Hematopoietic multipotent progenitor cell (in vitro differentiated cells): ENCODE measurements around the gene SMOC2. TPM values are rescaled to one million over a fixed set of nuclear protein-coding genes. Genes with fewer than 3 reads are reported as not detected.
A peak's percentile ranks its signal among the peaks of the same experiment; 100 is the strongest.

ENCODE experiments used
- DNase-seq, 3 donors: peaks; one replicate each; pipeline ENCODE4 v3.0.0-alpha.2; 2011 to 2015; ENCODE audit warnings: low read depth in 2 of 3, low spot score in 2 of 3
- total RNA-seq: library from RNA; depleted of rRNA; stranded (reverse); fragments of >200 nt; gene quantifications from one replicate; pipeline ENCODE4 v1.2.3, GENCODE V29; 2012

Gene SMOC2
- total RNA-seq, 1 donor: under 0.01 TPM

DNA sequence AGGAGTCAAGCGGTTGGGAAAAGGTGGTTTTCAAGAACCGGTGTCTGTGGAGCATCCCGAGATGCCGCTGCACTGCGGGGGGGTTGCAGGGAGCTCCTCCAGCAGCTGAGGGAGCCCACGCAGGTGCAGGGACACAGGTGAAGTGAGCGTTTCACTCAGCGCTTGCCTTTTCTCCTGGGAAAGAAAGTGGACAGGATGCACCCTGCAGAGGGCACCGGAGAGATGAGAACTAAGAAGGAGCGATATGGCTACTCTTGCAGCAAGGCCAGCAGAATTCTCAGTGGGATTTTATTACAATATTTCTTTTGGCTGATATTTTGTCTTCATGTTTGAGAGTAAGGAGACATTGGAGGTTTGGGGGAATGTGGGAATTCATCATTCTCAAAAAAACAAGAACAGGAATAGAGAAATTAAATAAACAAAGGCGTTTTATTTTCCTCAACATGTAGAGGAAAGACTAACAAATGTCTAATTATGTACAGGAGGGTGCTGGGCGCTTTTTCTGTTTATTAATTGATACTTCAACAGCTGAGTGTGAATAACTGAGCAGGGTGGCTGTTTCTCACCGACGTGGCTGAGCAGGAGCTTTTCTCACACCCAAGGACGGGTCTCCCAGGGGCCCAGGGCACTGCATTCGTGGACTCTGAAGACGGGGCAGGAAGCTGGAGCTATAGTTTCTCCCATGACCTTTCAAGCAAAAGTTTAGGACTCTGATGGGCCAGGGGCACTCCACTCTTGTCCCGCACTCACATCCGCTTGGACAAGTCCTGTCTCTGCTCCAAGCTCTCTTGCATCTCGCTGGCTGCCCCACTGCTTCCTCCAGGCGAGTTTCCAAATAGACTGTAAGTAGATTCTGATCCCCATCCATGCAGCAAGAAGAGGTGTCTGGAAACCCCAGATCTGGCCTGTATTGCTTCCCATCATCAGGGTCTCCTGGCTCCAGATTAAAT lies 176.1 kb downstream of the SMOC2 start:
- no peak for DNase-seq

DNA sequence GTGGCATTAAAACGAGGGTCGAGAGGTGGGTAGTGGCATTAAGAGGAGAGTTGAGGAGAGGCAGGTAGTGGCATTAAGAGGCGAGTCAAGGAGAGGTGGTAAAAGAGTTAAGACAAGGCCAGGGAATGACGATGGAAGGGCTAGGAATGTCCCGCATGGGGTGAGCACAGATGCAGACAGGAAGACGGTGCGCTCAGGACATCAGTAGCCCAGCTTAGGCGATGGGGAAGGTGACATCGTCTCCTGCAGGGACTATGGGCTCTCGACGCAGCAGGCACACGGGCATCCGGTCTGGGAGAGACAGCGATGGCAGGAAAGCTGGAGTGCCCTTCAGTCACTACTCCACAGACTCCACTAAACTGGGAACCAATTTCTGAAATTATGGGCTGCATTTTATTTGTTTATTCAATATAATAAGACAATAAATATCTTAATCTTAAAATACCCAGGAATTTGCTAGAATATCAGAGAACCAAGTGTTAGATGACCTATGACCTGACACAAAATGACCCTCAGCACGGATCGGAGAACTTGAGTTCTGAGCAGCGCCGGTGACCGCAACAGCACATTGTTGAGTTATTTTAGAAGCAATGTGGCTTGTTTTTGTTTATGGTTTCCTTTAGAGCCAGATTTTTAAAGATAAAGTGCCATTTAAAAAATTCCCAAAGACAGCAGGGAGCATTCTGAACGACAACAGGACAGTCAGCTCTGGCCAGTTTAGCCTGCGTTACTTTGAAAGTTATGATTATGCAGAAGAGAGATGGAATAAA lies 177.7 kb downstream of the SMOC2 start:
- no peak for DNase-seq

- DNase-seq: peak in 2 of 3 donors; percentile 4 to 5
Observed at GRCh38 chr6:168619560-168620314, 178.8 kb downstream of the SMOC2 start.

- no peak for DNase-seq
Observed at GRCh38 chr6:168620578-168620977, 179.6 kb downstream of the SMOC2 start.

DNA sequence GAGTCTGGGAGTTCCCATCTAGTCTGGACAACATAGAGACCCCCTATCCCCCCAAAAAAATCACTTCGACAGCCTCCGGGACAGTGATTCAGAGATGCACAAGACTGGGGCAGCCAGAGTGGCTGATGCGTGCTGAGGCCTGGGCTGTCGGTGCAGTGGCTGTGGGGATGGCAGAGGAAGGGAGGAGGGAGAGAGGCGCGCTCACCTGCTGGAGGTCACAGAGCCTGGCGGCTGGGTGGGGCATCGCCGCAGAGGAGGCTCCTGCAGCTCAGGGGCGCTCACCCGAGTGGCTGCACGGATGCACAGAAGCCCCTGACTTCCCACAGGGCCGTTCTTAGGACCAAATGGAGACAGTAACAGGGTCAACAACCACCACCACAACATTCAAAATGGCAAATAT lies 182.8 kb downstream of the SMOC2 start:
- DNase-seq: no peak

DNA sequence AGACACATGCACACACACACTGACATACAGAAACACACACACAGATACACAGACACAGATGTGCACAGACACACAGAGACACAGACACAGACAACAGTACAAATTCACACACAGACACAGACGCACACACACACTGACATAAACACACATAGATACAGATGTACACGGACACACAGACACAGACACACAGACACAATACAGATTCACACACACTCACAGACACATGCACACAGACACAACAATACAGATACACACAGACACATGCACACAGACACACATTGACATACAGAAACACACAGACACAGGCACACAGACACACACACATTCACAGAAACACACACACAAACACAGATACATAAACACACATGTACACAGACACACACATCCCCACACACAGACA lies 183.6 kb downstream of the SMOC2 start:
- no peak for DNase-seq

DNA sequence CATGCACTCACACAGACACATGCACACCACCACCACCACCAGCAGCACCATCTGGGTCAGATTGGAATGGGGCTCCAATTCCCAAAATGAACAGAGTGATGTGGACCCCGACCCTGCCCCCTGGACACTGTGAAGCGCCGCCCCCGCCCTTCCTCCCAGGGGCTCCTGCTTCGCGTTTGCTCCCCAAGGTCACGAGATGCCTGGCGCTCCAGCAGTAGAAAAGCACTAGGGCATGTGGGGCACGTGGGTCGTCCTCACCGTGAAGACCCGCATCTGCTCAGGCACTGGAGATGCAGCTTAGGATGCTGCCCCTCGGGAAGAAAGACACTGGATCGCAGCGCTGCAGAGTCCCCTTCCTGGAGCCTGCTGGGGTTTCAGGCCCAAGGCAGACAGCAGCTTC lies 184.0 kb downstream of the SMOC2 start:
- no peak for DNase-seq

DNA sequence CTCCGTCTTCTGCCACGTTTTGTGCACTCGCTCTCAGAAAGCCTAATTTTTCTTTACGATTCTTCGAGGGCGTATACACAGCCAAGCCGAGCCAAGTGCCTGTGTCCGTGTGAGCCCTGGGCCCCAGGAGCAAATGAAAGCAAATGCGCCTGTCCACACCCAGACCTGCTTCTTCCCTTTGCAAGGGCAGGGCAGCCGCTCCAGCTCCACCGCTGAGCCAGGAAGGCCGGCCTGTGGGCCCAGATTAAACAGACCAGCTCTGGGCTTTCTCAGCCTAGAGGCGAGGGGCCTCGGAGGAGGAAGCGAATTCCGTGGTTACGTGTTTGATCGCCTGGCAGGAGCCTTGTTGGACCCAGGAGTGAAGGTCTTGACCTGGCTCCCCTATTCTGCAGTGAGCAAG lies 184.6 kb downstream of the SMOC2 start:
- DNase-seq: no peak

GRCh38 chr6:168626046-168626602 lies 185.1 kb downstream of the SMOC2 start:
- DNase-seq: no peak

DNA sequence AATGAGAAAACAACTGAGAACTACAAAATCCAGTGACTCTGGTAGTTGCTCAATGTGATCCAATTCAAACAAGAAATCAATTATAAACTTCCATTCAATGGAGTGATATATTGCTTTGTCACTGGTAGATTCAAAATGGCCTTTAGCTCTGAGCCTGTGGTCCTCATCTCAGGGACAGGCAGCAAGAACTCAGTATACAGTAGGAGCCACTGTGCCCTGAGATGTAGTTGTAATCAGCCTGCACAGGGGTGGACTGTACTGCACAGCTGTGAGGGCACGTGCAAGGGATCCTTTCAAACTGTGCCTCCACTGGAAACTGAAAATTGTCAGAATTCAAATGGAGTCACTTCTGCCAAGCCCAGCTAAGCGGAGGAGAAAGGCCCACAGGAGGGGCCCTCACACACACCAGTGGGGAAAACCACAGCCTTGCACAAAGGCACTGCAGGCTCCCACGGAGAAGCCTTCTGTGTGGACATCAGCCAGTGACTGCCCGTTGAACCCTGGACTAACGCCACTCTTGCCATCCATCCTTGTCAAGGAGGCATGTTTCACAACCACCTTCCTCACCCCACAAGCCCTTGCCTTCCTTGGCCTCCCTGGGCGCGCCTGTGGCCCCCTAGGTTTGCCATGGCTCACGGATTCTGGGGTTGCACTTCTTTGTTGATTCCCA lies 186.7 kb downstream of the SMOC2 start:
- DNase-seq: no peak

DNA sequence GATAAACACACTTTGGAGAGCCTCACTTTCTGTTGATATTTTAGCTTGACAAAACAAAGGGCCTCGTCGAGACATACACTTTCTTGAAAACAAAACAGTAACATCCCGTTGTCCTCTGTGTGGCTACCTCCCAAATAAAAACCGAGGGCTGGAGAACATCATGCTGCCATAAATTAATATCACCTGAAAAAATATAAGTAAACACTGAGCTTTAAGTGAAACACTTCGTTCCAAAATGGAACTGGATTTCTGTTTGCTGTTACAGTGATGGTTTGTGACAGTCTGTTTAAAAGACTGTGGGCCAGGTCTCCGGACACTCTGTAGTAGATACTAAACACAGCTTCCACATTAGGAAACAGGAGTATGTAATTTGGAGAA lies 187.2 kb downstream of the SMOC2 start:
- no peak for DNase-seq

GRCh38 chr6:168628732-168629245 lies 187.8 kb downstream of the SMOC2 start:
- no peak for DNase-seq

DNA sequence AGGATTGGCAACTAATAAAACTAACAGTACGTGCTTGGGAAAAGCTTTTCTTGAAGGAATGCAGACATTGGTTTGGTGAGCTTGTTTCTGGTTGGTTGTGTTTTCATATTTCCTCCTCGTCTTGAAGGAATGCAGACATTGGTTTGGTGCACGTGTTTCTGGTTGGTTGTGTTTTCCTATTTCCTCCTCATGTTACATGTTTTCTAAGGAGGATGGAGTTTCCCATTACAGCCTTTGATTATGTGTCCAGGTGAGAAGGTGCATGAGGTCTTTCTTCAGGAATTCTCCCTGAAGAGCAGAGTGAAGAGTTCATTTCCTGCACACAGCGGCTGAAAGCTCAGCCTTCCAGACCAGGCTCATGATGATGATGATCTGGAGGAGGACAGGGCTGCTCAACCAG lies 190.6 kb downstream of the SMOC2 start:
- no peak for DNase-seq

GRCh38 chr6:168632694-168633093 lies 191.7 kb downstream of the SMOC2 start:
- DNase-seq: no peak

GRCh38 chr6:168634541-168635328 lies 193.8 kb downstream of the SMOC2 start:
- DNase-seq: no peak

DNA sequence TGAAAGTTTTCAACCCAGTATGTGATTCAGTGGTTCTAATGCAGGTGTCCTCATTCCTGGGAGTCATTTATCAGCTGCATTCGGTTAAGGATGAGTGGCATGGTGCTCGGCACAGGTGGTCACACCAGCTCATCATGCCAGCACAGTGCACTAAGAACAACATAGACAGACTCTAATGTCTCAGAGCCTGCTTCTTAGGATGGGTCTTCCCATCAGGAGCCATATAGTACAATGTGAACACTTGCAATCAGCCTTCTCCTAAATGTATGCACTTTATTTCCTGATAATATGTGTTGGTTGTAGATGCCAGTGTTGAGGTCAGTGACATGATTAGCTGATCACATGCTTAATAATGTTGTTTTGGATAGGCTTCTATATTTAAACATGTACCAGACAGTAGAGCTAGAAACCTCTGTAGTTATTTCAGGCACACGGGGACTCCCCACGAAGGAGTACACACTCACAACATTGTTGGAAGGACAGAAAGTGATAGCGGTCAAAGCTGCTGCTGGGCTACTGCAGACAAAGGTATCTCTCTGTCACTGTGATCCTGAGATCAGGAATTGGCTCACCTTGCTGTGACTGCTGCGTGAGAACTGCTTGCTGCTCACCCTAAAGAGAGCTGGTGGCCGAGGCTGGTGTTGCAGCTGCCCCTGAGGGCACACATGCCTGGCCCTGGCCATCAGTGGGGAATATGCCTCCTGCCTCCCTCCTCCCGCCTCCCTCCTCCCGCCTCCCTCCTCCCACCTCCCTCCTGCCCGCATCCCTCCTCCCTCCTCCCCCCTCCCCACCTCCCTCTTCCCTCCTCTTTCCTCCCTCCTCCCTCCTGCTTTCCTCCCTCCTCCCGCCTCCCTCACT lies 195.4 kb downstream of the SMOC2 start:
- no peak for DNase-seq

GRCh38 chr6:168637834-168638233 lies 196.8 kb downstream of the SMOC2 start:
- DNase-seq: no peak
